GM06990 (cell line): ENCODE measurements around the gene CHCHD6.

Experiments
- DNase-seq: peaks from one replicate; pipeline ENCODE4 v3.0.0-alpha.2; 2011; ENCODE audit not compliant: insufficient read length; ENCODE audit errors: extremely low read depth
- H3K27me3 ChIP-seq: replicated peaks from 2 replicates; pipeline ENCODE4 v1.6.0; 2011; ENCODE audit warnings: low read length; ENCODE audit not compliant: control insufficient read depth, insufficient read depth
- H3K36me3 ChIP-seq: 2 replicates; pipeline ENCODE4 v1.5.1; 2011; ENCODE audit warnings: low read length; ENCODE audit not compliant: control insufficient read depth, insufficient read depth
- H3K4me3 ChIP-seq: replicated peaks from 2 replicates; pipeline ENCODE4 v1.5.1; 2011; ENCODE audit warnings: low read depth, mild to moderate bottlenecking, control low read depth, low read length
- TF ChIP-seq, protein P1 (sequence below): IDR thresholded peaks from 2 replicates; pipeline ENCODE4 v1.5.1; 2011; ENCODE audit warnings: low read length, control low read depth, mild to moderate bottlenecking, inconsistent platforms; ENCODE audit not compliant: insufficient read depth, poor library complexity, severe bottlenecking

Gene CHCHD6

DNA sequence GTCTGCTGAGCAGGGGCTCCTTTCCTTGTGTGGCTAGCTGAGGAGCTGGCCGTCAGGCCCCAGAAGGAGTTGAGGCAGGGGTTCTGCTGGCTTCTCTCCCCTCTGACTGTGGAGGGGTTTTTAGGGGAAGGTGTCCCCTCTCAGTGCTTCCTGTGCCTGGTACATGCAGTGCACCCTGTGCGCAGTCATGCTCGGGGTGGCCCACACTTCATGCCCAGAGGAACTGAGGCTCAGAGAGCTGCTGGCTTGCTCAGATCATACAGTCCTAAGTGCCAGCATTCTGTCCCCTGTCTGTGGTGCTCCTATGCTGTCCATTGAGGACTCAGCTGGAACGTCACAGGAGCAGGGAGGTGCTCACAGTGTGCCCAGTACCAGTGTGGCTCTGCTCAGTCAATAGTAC, 211.0 kb downstream of the CHCHD6 start:
- H3K4me3 ChIP-seq, result no peak overlapping the region
- DNase-seq, result no peak
- TF ChIP-seq, protein P1, sequence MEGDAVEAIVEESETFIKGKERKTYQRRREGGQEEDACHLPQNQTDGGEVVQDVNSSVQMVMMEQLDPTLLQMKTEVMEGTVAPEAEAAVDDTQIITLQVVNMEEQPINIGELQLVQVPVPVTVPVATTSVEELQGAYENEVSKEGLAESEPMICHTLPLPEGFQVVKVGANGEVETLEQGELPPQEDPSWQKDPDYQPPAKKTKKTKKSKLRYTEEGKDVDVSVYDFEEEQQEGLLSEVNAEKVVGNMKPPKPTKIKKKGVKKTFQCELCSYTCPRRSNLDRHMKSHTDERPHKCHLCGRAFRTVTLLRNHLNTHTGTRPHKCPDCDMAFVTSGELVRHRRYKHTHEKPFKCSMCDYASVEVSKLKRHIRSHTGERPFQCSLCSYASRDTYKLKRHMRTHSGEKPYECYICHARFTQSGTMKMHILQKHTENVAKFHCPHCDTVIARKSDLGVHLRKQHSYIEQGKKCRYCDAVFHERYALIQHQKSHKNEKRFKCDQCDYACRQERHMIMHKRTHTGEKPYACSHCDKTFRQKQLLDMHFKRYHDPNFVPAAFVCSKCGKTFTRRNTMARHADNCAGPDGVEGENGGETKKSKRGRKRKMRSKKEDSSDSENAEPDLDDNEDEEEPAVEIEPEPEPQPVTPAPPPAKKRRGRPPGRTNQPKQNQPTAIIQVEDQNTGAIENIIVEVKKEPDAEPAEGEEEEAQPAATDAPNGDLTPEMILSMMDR, result no peak
- no peaks in the 10 kb centered on the region for H3K36me3 ChIP-seq
- no peaks in the 10 kb centered on the region for H3K27me3 ChIP-seq

DNA sequence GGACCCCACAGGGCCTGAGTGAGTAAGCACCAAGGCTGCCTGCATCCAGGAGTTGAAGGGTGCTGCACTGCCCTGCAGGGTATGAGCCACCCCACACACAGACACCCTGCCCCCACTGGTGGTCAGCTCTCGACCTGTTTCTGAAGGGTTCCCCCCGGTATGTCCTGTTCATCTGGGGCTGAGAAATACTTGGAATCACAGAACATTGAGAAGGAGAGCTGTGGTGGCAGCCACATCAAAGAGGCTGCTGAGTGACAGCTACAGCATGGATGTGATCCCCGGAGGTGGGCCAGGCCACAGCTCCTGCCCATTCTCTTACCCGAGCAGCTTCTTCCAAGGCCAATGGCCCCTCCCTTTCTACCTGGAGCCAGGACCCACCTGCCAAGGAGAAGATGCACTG, 212.5 kb downstream of the CHCHD6 start:
- H3K4me3 ChIP-seq, result no peak overlapping the region
- H3K27me3 ChIP-seq, result no peaks in the 10 kb centered on the region
- no peaks in the 10 kb centered on the region for H3K36me3 ChIP-seq
- TF ChIP-seq, protein P1, result no peak
- DNase-seq, result no peak

DNA sequence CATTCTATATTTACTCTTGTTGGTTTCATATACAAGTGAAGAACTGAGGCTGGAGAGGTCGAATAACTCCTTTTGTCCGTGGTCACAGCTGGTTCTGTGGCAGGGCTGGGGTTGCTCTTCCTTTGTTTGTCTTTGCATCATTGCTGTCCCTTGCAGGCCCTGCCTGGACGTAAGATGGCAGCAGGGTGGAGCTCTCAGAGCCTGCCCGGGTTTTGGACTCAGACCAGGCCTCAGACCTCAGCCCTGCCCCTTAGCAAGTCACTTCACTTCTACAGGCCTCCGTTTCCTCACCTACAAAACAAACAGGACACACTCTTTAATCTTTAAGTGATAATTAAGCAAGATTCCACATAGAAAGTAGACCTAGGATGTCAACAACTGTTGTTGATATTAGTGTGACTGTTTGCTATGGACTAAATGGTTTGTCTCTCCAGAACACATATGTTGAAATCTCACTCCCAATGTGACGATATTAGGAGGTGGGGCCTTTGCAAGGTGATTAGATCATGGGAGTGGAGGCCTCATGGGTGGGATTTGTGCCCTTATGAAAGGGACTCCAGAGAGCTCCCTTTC, 213.3 kb downstream of the CHCHD6 start:
- H3K27me3 ChIP-seq, result no peaks in the 10 kb centered on the region
- TF ChIP-seq, protein P1, result no peak
- DNase-seq, result no peak
- no peaks in the 10 kb centered on the region for H3K36me3 ChIP-seq
- H3K4me3 ChIP-seq, result no peak overlapping the region

DNA sequence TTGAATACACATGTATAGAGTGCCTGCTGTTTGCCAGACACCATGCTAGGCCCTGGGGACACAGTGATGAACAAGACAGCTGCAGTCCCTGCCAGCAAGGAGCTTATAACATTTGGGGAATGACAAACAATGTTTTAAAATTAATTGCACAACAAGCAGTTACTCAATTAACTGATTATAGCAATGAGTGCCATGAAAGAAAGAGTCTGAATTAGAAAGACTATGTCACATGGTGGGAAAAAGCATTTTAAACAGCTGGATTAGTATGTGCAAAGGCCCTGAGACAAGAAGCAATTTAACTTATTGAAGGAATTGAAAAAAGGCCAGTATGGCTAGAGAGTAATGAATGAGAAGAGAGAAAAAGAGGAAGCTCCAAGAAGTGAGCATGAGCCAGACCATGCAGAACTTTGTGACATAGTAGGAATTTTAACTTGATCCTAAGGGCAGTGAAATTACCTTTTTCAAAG, 214.3 kb downstream of the CHCHD6 start:
- no peak overlapping the region for H3K4me3 ChIP-seq
- no peaks in the 10 kb centered on the region for H3K27me3 ChIP-seq
- TF ChIP-seq, protein P1, result no peak
- H3K36me3 ChIP-seq, result no peaks in the 10 kb centered on the region
- DNase-seq, result no peak

DNA sequence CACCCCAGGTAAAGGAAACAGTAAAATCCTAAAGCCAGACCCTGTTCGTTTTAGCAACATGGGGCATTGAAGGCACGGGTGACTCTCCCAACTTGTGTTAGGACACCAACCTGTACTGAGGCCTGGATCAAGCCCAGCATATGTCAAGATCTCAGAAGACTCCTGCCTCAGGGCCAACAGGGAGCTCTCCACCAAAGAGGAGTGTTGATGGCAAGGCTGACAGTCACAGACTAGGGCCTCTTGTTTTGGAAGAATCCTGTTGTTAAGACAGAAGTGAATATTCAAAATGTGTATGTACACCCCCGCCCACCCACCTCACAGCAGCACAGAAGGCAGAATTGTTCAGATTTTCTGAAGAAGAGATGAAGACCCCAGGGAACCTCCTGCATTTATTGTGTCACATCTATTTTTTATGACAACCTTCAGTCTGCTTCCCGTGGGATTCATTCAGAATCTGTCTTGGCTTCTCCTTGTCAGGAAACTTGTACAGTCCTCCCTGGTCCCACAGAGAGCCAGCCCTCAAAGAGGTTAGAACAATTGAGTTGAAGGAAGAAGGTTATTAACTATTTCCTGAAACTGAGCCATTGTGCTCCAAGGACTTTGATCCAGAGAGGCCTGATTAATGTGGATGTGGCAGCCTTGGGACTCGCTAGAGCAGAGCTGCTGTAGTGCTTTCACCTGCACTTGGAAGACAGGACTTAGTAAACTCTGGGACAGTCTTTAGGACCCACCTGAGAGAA, 217.2 kb downstream of the CHCHD6 start:
- H3K27me3 ChIP-seq, result no peaks in the 10 kb centered on the region
- TF ChIP-seq, protein P1, result no peak
- H3K4me3 ChIP-seq, result no peak overlapping the region
- no peak for DNase-seq
- no peaks in the 10 kb centered on the region for H3K36me3 ChIP-seq
